ENCODE data around the gene NBEAL1. TPM values are rescaled to one million over a fixed set of nuclear protein-coding genes. Genes with fewer than 3 reads are reported as not detected.

The NBEAL1 gene
- total RNA-seq, 4 donors from 2014 or later, result 20.5 to 24.1 (median 23.1) TPM

DNA sequence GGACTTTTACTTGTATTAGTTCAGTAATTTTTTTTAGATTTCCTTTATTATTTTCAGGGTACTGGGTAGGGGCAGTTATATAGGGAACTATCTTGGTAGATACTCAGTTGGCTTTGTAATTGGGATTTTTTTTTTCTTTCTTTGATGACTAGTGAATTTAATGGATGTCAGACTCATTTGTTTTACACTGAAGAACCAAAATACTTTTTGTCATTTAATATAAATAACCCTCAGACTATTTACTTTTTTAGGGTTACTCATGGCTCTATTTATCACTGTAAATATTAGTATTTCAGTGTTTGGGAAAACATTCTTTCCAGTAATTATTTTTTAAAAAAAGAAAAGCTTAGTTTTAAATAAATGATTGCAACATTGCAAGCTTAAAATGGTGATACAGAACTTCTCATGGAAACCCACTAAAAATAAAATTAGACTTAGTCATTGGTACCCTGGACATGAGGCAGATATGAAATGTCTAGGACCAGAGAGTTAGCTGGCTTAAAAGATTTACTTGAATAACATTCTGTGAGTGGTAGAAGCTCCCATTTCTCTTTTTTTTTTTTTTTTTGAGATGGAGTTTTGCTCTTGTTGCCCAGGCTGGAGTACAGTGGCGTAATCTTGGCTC lies 149.7 kb downstream of the NBEAL1 start:
- H3K27me3 ChIP-seq, result no peaks in the 10 kb centered on the region
- H3K4me3 ChIP-seq, result no peak overlapping the region
- no peak for TF ChIP-seq EP300 (IDR thresholded peaks at IDR 0.05)
- TF ChIP-seq POLR2A (IDR thresholded peaks at IDR 0.05; ENCODE audit: low read depth), result no peak
- TF ChIP-seq, protein P1, sequence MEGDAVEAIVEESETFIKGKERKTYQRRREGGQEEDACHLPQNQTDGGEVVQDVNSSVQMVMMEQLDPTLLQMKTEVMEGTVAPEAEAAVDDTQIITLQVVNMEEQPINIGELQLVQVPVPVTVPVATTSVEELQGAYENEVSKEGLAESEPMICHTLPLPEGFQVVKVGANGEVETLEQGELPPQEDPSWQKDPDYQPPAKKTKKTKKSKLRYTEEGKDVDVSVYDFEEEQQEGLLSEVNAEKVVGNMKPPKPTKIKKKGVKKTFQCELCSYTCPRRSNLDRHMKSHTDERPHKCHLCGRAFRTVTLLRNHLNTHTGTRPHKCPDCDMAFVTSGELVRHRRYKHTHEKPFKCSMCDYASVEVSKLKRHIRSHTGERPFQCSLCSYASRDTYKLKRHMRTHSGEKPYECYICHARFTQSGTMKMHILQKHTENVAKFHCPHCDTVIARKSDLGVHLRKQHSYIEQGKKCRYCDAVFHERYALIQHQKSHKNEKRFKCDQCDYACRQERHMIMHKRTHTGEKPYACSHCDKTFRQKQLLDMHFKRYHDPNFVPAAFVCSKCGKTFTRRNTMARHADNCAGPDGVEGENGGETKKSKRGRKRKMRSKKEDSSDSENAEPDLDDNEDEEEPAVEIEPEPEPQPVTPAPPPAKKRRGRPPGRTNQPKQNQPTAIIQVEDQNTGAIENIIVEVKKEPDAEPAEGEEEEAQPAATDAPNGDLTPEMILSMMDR (IDR thresholded peaks at IDR 0.05), result no peak
- no peak for TF ChIP-seq POLR2AphosphoS5 (IDR thresholded peaks at IDR 0.05)
- peaks cover 0 to 6% (median 0%) of the 10 kb centered on the region in 4 donors for H3K4me1 ChIP-seq
- peaks cover 12 to 61% (median 31%) of the 10 kb centered on the region in 4 donors for H3K36me3 ChIP-seq
- WGBS, result 50% methylated on average over 1 of the region's 1 CpG
- no peak for DNase-seq (ENCODE audit: extremely low spot score)
- intact Hi-C loops (cut with DNase I), result no loop called here
- H3K27ac ChIP-seq (replicated peaks in 1 of 4), result peak overlapping the region in 3 of 4 donors; percentile 5 to 33 (median 27)
- no peaks in the 10 kb centered on the region for H3K9me3 ChIP-seq

DNA sequence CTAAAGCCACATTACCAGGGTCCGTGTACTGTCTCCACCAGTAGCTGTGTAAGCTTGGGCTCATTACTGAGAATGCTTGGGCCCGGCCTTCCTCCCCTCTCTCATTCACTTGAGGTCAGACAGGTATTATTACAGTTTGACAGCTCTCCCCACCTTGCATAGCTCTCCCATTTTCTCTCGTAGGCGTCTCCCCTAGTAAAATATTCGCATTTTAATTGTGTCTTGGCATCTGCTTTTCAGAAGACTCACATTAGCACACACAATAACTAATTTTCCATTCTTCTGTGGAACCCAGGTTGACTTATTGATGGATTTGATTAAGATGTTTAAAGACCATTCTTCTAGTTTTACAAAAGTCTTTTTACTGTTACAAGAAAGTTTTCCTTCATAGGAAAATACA lies 153.1 kb downstream of the NBEAL1 start:
- no peak for DNase-seq (ENCODE audit: extremely low spot score)
- Histone ChIP-seq H3K9me3 (no peaks in the 10 kb centered on the region), H3K4me3 (no peak overlapping the region), H3K36me3 (peaks cover 12 to 73% (median 45%) of the 10 kb centered on the region in 4 donors), H3K4me1 (peaks cover 0 to 6% (median 0%) of the 10 kb centered on the region in 4 donors), H3K27ac (replicated peaks in 1 of 4) (no peak overlapping the region), H3K27me3 (no peaks in the 10 kb centered on the region)
- WGBS, result 96% methylated on average over 5 of the region's 5 CpGs
- TF ChIP-seq POLR2AphosphoS5 (IDR thresholded peaks at IDR 0.05) (no peak), EP300 (IDR thresholded peaks at IDR 0.05) (no peak), POLR2A (IDR thresholded peaks at IDR 0.05; ENCODE audit: low read depth) (no peak)
- TF ChIP-seq, protein P1 (IDR thresholded peaks at IDR 0.05), result no peak
- intact Hi-C loops (cut with DNase I), result no loop called here

DNA sequence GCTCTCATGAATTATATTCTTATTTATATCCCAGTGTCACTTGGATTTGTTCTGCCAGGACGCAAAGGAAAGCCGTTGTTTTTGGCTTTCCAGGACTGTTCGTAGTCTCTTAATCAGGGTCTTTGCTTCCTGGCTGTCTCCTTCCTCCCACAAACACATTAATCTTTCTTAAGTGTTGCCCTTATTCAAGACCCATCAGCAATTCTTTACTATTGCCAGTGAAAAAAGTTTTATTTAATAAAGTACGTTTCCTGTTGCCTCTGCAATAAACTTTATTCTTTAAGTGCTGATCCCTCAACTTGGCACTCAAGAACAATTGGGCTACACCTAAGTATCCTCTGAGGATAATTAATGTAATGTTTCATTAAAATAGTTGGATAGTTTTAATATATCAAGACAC lies 155.8 kb downstream of the NBEAL1 start:
- TF ChIP-seq, protein P1 (IDR thresholded peaks at IDR 0.05), result no peak
- WGBS, result 83% methylated on average over 4 of the region's 4 CpGs
- H3K36me3 ChIP-seq, result peaks cover 12 to 66% (median 51%) of the 10 kb centered on the region in 4 donors
- no peaks in the 10 kb centered on the region for H3K27me3 ChIP-seq
- DNase-seq (ENCODE audit: extremely low spot score), result no peak
- no peaks in the 10 kb centered on the region for H3K9me3 ChIP-seq
- intact Hi-C loops (cut with DNase I), result no loop called here
- H3K27ac ChIP-seq (replicated peaks in 1 of 4), result no peak overlapping the region
- no peak overlapping the region for H3K4me3 ChIP-seq
- no peaks in the 10 kb centered on the region for H3K4me1 ChIP-seq

DNA sequence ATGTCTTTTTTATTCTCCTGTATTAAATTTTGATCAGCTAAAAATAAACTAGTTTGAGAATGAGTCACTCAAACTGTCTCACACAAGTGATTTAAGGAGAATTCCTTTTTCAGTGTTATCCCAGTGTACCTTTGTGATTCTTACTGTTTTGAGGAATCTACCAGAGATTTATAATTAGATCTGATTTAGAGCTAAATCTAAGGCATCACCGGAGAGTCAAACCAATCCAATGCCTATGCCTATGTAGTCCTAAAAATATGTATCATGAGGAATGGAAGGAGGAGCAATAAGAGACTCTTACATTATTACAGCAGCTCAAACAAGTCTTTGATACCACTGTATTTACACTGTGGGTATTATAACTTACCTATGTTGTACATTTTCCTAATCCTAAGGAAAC lies 160.7 kb downstream of the NBEAL1 start:
- Histone ChIP-seq H3K9me3 (no peaks in the 10 kb centered on the region), H3K27ac (replicated peaks in 1 of 4) (no peak overlapping the region), H3K4me3 (no peak overlapping the region), H3K36me3 (peaks cover 8 to 72% (median 41%) of the 10 kb centered on the region in 4 donors), H3K27me3 (no peaks in the 10 kb centered on the region), H3K4me1 (no peaks in the 10 kb centered on the region)
- WGBS, result 93% methylated on average over 1 of the region's 1 CpG
- TF ChIP-seq EP300 (IDR thresholded peaks at IDR 0.05) (no peak), POLR2AphosphoS5 (IDR thresholded peaks at IDR 0.05) (no peak), POLR2A (IDR thresholded peaks at IDR 0.05; ENCODE audit: low read depth) (no peak)
- TF ChIP-seq, protein P1 (IDR thresholded peaks at IDR 0.05), result no peak
- DNase-seq (ENCODE audit: extremely low spot score), result no peak
- intact Hi-C loops (cut with DNase I), result no loop called here

DNA sequence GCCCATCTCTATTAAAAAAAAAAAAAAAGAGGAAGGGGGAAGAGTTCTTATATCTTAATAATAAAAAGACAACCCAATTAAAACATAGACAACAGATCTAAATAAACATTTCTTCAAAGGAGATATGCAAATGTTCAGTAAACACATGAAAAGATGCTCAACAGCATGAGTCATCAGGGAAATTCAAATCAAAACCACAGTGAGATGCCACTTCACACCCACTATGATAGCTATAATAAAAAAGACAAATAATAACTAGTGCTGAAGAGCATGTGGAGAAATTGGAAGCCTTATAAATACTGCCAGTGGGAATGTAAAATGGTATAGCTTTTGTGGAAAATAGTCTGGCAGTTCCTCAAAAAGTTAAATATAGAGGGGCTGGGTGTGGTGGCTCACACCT lies 162.7 kb downstream of the NBEAL1 start:
- peaks cover 16 to 76% (median 44%) of the 10 kb centered on the region in 4 donors for H3K36me3 ChIP-seq
- H3K9me3 ChIP-seq, result no peaks in the 10 kb centered on the region
- no peaks in the 10 kb centered on the region for H3K4me1 ChIP-seq

More for the DNA sequence above, 162.7 kb downstream of the NBEAL1 start:
- intact Hi-C loops (cut with DNase I), result no loop called here
- TF ChIP-seq, protein P1 (IDR thresholded peaks at IDR 0.05), result no peak
- TF ChIP-seq POLR2A (IDR thresholded peaks at IDR 0.05; ENCODE audit: low read depth) (no peak), EP300 (IDR thresholded peaks at IDR 0.05) (no peak), POLR2AphosphoS5 (IDR thresholded peaks at IDR 0.05) (no peak)
- no peak for DNase-seq (ENCODE audit: extremely low spot score)
- H3K4me3 ChIP-seq, result no peak overlapping the region
- H3K27ac ChIP-seq (replicated peaks in 1 of 4), result no peak overlapping the region
- H3K27me3 ChIP-seq, result no peaks in the 10 kb centered on the region
